NCI-H2081 (cell line): ENCODE measurements around the gene KRT14.
"Not testable (repeated sequence)": the region's sequence is repeated elsewhere in the genome, so short reads cannot be mapped to it uniquely, and the experiment has no call there.

ENCODE experiments used
- DNase-seq, 2 experiments: peaks; one replicate each; lab custom pipeline; 2025; lab: John Stamatoyannopoulos, UW

The KRT14 gene

DNA sequence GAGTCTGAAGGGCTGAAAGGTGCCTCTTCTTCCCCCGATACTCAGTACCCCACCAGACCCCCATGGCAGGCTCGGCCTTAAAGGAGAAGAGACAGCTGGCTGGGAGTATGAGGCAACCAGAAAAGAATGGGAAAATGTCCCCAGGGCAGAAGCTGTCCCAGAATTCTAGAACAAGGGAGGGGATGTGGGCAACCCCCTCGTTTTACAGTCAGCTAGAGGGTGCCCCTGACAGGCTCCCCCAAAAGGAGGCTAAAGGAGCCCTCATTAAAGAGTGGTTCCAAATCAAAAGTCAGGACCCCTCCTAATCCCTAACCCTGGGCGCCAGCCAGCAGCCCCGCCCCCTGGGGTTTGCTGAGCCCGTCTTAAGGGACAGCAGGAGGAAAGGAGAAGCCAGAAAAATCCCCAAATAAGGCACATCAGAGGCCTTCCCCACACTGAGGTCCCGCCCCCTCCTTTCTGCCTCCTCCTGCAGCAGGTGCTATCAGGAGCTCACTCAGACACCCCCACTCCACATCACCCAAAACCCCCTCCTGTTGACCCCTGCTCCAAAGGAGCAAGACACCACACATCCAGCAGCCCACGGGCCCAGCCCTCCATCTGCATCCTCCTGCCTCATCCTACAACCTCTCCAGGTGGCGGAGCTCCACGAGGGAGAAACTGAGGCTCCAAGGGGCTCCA is 36.6 kb upstream of the KRT14 start:
- DNase-seq: not testable (repeated sequence)

DNA sequence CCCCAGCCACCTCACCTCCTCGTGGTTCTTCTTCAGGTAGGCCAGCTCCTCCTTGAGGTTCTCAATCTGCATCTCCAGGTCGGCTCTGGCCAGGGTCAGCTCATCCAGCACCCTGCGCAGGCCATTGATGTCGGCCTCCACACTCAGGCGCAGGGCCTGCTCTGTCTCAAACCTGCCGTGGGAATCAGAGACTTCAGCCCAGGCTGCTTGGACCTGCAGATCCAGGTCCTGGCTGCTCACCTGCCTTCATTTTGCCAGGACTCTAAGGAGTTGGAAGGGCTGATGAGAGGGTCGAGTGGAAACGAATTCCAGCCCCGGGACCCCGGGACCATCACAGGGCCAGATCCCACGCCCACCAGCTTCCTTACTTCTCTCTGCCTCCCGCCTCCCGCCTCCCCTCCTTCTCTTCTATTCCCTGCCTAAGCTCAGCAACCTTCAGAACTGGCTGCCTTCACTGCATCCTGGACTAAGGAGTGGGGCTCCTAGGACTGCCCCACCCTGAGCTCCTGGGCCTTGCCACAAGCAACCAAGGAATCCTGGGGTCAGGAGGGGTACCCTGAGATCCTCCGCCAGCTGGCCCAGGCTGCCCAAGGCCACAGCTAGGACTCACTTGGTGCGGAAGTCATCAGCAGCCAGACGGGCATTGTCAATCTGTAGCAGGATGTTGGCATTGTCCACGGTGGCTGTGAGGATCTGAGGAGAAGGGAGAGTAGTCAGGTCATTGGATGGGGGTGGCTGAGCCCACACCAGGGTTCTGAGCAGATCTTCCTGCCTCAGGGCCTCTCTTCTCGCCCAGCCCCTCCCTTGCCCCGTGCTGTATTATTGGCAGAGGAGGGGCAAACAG is 35.9 kb upstream of the KRT14 start:
- not testable (repeated sequence) for DNase-seq

DNA sequence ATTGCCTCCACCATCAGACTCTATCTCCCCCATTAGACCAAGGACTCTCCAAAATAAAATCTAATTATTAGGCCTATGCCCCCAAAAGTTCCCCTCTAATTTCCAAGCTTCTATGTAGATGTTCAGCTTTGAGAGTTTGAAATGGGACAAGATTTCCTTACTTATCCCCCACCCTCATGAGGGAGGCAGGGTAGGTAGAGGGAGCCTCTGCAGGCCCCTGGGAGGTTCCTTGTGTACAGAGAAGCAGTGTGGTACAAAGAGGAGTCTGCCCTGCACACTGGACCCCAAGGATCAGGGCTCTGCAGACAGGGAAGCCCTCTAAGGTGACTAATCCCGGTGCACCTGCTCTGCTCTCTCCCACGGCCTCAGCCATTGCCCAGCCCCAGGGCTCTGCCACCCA is 35.2 kb upstream of the KRT14 start:
- no peak for DNase-seq

DNA sequence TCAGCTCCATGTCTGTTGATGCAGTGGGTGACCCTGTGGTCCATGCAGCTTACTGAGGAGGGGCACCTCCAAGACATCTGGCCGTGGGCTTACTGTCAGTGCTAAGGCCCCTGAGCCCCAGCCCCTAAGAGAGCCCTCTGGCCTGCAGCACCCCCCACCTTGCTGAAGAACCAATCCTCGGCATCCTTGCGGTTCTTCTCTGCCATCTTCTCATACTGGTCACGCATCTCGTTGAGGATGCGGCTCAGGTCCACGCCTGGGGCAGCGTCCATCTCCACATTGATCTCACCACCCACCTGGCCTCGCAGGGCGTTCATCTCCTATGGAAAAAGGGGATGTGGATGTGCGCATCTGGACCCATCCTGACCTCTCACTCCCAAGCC is 34.7 kb upstream of the KRT14 start:
- DNase-seq: not testable (repeated sequence)

DNA sequence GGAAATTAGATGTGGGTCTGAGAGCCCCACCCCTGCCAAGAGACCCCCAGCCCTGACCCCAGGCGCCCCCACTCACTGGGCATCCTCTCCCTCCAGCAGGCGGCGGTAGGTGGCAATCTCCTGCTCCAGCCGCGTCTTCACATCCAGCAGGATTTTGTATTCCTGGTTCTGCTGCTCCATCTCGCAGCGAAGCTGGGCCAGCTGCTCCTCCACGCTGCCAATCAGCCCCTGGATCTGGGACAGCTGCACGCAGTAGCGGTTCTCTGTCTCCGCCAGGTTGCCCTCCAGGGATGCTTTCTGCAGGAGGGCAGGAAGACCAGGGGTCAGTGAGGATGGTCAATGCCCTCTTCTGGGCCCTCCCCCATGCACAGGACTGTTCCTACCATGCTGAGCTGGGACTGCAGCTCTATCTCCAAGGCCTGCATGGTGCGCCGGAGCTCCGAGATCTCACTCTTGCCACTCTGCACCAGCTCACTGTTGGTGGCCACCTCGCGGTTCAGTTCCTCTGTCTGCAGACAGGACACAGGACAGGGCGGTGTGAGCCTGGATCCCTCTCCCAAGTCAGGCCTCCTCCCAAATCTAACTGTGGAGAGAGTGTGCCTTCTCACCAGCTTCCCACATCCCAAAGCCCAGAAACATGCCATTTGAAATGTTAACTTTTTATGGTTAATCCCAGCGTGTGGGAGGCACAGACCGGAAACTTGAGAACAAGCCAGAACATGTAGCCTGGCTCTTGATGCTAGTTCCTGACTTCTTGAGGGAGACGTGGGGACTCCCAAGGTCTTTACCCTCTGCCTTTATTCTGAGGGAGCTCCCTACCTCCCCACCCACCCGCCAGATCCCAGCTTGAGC is 34.1 kb upstream of the KRT14 start:
- no peak for DNase-seq

DNA sequence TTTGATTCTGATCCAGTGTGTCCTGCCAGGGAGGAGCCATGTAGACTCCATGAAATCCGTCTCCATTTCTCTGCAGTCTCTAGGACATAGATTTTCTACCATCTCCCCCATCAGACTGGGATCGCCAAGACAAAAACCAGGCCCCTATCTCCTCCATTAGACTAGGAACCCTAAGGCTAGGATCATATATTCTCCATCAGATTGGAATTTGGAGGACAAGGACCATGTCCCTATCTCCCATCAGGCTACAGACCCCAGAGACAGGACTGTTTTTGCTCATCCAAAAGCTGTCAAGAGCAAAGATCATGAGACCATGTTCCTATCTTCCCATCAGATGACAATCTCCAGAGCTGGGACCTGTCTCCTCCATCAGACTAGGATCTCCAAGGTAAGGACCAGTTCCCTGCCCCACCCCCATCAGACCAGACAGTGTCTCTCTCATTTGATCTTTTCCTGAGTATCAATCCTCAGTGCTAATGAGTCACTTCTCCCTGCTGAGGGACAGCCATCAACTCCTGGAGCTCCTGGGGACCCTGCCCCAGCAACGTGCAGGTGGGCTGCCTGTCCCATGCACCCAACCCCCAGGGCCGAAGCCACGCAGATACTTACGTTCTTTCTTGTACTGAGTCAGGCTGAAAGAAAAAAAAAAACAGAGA is 33.4 kb upstream of the KRT14 start:
- DNase-seq: not testable (repeated sequence)

DNA sequence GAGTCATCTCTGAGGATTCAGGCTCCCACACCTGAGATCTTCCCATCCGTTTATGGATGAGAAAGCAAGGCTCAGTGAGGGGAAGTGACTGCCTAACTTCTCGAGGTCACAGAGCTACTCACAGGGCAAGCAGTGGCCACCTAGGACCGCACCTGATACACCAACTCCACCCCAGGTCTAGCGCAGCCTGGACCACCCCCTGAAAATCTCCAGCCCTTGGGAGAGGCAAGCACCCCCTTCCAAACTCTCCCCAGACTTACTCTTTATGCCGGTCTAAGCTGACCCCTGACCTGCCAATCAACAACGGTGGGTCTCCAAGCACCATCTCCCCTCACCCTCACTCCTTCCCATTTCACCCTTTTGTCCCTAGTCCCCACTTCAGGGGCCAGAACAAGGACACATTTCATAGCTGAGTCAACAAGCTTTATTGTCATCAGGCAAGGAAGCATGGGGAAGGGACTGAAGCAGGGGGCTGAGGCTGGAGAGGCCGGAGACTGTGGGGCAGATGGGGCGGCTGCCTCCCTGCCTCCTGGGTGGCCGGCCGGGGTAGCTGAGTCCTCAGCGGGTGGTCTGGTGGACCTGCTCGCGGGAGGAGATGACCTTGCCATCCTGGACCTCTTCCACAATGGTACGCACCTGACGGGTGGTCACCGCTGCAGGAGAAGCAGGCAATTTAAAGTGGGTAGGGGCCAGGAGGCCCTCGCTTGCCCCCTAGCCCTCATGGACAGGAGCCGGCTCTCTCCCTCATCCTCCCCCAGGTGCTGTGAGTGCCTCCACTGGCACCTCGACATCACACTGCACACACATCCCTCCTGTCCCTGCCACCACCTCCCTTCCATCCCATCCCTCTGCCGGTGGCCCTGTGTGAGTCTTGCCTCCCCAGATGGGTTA is 32.6 kb upstream of the KRT14 start:
- no peak for DNase-seq

DNA sequence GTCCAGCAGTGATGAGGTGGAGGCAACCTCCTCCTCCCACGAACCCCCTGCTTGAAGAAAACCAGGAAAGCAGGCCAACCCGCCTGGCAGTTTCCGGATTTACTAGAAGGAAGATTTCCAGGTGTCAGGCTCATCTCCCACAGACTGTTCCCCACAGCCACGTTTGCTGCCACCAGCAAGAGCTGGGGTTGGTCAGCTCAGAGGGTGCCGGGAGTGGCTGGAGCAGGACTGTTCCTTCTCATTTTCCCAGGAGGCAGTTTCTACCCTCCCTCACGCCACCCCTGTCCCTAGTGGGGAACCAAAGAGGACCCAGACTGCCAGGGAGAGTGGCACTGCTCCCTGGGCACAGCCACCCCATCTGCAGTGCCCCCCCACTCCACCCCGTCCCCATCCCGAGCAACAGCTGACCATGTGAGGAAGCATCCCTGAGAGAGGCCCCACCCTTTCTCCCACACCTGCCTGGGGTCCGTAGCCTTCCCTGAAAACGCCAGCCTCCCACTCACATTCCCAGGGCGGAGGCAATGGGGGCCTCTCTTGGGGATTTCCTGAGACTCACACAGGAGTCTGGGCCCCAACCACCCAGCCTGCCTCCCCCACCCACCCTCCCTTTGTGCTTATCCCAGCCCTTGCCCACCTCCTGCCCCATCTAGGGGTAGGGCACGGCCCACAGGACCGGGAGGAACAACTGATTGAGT is 31.8 kb upstream of the KRT14 start:
- no peak for DNase-seq

DNA sequence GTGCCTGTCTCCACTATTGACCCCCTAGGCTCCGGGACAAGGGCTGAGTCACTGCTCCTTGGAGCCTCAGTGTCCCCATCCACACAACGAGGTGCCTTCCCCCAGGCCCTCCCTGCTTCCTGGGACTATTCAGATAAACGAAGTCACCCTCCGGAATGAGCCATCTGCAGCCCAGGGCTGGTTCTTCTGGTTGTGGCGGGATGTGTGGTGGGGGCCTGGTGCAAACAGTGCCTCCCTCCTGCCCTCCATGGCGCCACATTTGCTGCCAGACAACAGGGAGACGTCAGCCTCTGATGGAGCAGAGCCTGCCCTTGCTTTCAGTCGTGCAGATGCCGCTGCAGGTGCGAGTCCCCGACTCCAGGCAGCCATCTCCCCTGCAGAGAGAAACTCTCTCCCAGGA is 31.0 kb upstream of the KRT14 start:
- no peak for DNase-seq

DNA sequence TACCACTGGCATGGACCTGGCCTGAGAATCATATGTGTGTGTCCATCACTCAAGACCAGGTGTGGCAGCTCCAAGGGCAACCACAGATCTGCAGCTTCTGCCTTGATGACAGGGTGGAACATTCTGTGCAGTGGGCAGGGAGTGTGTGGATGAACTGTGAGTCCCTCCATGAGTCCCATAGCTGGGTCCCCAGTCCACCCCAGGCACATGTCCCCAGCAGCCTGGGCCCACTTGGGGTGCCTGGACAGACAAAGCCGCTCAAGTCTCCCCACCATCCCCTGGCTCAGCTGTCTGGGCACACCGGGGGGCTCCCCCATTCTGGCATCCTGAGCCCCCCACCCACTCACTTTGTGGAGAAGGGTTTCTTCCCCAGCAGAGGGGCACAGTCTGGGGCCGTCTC is 30.4 kb upstream of the KRT14 start:
- DNase-seq: no peak

DNA sequence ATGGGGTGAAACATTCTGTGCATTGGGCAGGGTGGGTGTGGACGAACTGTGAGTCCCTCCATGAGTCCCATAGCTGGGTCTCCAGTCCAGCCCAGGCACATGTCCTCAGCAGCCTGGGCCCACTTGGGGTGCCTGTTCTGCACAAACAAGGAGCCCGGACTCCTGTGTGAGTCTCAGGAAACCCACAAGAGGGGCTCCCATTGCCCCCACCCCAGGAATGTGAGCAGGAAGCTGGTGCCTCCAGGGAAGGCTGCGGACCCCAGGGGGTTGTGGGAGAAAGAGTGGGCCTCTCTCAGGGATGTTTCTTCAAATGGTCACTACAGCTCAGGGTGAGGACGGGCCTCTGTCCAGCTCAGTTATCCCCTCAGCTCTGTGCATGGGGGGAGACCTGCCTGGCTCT is 29.8 kb upstream of the KRT14 start:
- DNase-seq: not testable (repeated sequence)

DNA sequence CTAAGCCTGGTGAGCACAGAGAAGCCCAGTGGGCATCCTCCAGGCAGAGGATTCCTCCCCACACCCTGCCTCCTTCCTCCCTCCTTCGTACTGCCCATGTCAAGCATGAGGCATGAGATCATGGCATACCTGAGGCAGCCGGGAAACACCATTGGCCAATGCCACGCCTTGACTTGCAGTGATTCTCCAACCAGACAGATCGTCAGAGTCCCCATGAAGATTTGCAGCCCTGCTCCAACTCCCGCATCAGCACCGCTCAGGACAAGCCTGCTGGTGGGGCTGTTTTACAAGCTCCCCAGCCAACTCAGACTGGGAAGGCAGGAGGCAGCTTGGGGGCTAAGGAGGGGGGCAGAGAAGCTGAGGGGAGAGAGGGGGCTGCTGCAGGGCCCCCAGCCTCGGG is 28.8 kb upstream of the KRT14 start:
- DNase-seq: no peak

DNA sequence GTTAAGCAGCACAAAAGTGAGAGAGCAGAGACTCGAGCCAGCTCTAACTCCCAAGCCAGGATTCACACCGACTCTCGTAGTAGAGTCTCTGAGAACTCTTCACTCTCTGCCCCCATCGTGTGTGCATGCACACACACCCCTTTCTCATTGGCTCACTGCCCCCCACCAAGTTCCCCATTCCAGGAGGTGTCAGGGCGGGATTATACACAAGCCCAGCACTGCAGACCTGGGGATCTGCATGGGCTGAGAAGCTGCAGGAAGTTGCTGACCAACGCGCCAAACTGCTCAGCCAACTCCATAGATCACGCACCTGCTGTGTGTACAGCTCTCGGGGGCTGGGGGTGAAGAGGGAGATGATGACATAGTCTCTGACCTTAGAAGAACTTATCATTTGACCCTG is 28.1 kb upstream of the KRT14 start:
- not testable (repeated sequence) for DNase-seq

DNA sequence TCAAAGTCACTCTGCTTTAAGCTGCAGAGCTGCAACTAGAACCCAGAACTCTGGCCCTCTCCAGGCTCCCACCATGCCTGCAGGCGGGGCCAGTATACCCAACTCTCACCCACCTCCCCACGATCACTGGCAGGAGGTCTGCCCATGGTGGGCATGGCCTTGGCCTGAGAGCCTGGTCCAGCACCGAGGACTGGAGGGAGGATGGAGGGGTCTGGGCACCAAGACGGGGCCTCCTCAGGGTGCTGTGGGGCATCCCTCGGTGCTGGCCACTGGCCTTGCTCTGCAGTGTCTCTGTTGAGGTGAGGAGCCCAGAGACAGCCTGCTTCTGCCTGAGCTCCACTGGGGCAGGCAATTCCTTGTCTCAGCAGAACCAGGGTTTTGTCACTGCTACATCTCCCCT is 27.4 kb upstream of the KRT14 start:
- no peak for DNase-seq

DNA sequence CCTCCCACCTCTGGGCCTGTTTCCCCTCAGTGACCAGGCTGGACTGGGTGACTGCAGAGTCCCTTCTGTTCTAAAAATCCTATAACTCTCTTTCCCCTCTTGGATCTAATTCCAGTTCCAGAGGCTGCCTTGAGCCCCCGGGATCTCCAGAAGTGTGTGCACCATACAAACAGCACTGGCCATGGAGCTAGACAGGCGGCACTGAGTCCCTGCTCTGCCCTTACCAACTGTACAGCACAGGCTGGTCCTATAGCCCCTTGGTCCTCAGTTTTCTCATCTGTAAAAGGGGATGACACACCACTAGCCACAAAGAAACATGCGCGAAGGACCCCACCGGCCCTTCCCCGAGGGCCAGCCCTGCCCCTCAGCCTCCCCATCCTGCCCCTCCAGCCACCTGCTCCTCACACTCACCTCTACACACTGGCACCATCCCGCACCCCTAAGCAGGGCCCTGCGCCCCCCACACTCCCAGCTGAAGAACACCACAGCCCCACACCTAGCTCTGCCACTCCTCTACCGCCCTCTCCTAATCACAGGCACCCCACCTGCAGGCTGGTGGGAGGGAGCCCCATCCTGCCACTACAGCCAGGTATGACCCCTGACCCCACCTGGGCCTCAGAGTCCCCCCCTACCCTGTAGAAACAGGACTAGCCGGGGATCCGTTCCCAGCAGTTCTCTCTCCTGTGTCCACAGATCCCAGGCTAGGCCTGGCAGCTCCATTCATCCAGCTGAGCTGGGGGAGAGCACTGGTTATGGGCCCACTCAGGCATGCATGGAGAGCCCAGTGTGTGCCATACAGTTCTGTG is 26.8 kb upstream of the KRT14 start:
- no peak for DNase-seq

DNA sequence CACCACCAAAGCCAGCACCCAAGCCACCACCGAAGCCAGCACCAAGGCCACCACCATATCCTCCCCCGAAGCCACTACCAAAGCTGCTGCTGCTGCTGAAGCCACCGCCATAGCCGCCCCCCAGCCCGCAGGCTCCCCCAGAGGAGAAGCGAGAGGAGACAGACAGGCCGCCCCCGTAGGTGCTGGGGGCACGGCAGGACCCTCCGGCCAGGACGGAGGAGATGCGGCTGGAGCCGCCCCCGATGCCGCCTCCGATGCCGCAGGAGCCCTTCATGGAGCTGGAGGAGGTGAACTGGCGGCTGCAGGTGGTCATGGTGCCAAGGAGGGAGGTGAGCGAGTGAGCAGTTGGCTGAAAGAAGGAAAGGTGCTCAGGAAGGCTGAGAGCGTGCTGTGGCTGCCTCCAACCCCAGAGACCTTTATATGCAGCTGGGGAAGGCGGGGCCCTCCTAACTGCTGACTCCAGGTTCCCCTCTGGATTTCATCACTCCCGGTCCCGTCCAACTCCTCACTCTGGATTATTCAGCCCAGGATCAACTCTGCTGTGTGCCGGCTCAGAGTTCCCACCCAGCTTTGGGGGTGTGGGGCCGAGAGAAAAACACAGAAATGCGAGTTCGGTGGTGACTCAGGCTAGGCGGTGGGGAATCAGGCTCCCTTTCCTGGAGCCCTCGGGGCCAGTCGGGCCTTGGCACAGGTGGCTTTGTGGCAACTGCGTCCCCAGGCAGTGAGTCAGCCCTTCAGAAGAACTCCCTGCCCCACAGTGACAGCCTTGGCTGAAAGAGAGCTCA is 25.9 kb upstream of the KRT14 start, which contains the start of gene KRT16:
KRT16 (minus strand) TSS at position 392 of the 785 bp plus-strand sequence; CDS start at position 313, 79 bp downstream.
- not testable (repeated sequence) for DNase-seq

DNA sequence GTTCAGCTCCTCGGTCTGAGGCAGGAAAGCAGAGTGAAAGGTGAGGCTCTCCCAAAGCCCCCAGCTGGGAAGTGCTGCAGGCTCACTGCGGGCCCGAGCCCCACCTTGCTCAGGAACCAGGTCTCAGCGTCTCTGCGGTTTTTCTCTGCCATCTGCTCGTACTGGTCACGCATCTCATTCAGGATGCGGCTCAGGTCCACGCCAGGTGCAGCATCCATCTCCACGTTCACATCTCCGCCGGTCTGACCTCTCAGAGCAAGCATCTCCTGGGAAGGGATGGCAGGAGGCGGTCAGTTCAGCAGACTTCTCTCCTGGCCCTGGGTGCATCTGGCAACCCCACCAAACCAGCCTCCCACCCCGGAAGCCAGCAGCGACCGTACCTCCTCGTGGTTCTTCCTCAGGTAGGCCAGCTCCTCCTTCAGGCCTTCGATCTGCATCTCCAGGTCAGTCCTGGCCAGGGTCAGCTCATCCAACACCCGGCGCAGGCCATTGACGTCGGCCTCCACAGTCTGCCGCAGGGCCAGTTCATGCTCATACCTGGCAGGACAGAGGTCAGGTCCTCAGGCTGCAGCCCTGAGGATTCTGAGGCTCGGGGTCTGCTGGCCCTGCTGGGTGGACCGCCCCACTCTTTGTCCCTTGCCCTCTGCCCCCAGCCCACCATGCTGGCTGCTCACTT is 24.4 kb upstream of the KRT14 start:
- DNase-seq: no peak

DNA sequence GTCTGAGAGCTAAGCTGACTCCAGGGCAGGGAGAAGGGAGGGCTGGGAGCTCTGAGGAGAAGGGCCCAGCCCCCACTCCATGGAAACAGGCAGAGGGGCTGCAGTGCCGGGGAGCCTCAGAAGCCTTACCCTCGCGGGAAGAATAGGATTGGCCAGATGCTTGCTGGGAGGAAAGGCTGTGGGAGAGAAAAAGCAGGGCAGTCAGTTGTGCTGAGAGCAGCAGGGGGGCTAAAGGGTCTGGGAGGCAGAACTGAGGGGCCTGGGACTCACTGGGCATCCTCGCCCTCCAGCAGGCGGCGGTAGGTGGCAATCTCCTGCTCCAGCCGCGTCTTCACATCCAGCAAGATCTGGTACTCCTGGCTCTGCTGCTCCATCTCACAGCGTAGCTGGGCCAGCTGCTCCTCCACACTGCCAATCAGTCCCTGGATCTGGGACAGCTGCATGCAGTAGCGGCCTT is 23.4 kb upstream of the KRT14 start:
- DNase-seq: not testable (repeated sequence)
